RCC 7860 (cell line): ENCODE data around the gene MBNL1.

ENCODE experiments used
- DNase-seq: peaks from one replicate; pipeline ENCODE4 v3.0.0-alpha.2; 2015; ENCODE audit warnings: low spot score
- FAIRE-seq: peaks from 2 replicates; lab custom pipeline; 2012; peaks lifted over from hg19 to GRCh38; lab: Jason Lieb, UNC

Gene MBNL1

GRCh38 chr3:152469248-152470025, 200.7 kb downstream of the MBNL1 start:
- no peak for FAIRE-seq
- no peak for DNase-seq

- DNase-seq (no peak), FAIRE-seq (no peak)
Measured at GRCh38 chr3:152470095-152470494, 201.4 kb downstream of the MBNL1 start.

GRCh38 chr3:152470893-152471292, 202.2 kb downstream of the MBNL1 start:
- DNase-seq: no peak
- no peak for FAIRE-seq

DNA sequence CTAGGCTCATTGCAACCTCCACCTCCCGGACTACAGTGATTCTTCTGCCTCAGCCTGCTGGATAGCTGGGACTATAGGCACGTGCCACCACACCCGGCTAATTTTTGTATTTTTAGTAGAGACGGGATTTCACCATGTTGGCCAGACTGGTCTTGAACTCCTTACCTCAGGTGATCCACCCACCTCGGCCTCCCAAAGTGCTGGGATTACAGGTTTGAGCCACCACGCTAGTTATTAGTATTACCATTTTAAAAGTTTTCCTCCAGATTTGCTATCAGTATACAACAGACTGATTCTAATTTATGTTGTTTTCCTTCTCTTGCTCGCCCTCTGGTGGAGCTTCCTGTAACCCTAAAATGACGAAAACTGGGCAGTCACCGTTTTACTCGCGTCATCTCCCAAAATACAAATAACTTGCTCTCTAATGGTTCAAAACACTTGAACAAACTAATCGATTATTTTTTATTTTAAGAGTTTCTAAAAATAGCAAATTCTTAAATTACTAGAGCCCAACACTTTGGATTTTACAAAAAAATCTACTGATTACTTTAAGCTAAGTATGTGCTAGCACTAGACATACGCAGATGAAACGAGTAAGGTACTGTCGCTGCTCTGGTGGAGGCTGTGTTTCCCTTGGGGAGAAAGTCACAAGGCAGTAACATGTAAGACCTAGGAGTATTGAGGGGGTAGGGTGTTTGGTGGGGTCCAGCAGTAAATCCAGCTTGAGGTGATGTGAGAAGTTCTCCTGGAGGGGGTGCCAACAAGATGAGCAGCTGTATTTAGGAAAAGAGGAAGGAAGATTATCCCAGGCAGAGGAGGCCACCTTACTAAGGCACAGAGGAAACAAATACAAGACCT, 203.3 kb downstream of the MBNL1 start:
- FAIRE-seq (peak; percentile 36), DNase-seq (peak; percentile 36)

GRCh38 chr3:152472672-152472954, 203.9 kb downstream of the MBNL1 start:
- DNase-seq (no peak), FAIRE-seq (no peak)

DNA sequence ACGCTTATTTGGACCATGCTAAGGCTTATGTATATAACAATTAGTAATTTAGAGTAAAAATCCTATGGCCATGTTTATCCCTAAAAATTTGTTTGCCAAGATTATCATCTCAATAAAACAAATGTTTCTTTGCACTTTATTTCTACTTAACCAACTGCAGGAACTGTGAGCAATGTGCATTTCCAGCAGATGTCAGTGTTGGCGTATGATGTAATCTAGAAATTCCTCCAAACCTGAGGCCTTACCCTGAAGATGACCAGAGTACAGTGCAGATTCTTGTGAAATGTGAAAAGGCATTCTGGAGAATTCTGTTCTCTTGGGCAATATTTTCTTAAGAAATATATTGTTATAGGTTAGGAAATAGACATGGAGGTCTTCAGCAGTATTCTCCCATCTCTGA, 205.9 kb downstream of the MBNL1 start:
- peak; percentile 12 for DNase-seq
- no peak for FAIRE-seq

DNA sequence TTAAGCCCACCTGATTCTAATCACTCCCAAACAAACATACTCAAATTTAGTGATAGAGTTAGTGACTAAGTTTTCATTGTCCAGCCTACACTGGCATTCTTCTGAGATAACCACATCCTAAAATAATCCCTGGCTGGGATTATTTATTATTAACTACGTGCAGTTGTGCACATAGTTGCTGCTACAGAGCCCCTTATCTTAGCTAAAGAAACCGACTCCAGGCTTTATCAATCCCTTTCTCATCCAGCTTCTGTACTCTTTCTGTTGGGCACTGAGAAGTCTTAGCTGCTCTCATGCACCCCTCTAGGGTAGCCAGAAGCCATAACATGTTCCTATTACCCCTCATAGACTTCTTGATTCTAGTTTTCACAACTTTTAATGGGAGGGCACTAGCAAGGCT, 208.7 kb downstream of the MBNL1 start:
- DNase-seq: no peak
- no peak for FAIRE-seq

DNA sequence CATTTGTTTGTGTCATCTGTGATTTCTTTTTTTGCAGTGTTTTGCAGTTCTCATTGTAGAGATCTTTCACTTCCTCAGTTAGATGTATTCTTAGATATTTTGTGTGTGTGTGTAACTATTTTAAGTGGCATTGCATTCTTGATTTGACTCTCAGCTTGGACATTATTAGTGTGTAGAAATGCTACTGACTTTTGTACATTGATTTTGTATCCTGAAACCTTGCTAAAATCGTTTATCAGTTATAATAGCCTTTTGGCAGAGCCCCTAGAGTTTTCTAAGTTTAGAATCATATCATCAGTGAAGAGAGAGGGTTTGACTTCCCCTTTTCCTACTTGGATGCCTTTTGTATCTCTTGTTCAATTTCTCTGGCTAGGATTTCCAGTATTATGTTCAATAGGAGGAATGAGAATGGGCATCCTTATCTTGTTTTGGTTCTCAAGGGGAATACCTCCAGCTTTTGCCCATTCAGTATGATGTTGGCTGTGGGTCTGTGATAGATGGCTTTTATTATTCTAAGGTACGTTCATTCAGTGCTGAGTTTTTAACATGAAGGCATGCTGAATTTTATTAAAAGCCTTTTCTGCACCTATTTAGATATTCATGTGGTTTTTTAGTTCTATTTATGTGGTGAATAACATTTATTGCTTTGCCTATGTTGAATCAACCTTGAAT, 211.7 kb downstream of the MBNL1 start:
- DNase-seq (no peak), FAIRE-seq (no peak)

DNA sequence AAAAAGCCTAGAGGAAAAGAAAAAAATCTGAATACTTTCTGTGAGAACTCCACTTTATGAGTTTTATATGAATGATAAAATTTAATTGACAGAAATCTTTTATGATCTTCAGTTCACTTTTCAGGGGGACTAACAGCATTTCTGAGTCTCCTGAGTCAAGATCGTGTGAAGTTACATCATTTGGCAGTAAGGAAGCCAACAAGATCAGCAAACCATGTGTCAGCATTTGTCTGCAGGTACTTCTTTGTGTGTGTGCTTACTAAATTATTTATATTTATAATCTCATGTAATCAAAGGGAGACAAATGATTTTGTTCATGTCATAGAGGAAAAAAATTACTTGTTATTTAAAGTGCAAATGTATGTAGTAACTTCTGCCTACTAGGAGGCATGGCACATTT, 217.6 kb downstream of the MBNL1 start:
- FAIRE-seq: no peak
- no peak for DNase-seq

DNA sequence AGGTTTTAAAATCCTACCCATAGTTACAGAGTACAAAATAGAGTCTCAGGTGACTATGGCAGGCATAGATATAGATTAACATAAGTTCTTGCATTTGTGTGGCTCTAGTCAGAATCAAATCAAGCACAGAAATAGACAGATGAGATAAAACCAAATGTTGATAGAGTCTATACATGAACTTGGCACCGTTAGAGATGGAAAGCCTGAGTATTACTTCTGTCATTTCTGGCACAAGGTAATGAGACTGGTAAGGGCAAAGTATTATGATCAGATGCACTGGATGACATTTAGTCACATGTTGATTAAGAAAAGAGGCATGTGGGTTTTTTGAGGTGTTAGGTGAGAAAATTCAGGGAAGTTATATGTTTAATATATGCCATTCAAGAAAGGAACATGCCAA, 219.7 kb downstream of the MBNL1 start:
- DNase-seq (no peak), FAIRE-seq (no peak)

DNA sequence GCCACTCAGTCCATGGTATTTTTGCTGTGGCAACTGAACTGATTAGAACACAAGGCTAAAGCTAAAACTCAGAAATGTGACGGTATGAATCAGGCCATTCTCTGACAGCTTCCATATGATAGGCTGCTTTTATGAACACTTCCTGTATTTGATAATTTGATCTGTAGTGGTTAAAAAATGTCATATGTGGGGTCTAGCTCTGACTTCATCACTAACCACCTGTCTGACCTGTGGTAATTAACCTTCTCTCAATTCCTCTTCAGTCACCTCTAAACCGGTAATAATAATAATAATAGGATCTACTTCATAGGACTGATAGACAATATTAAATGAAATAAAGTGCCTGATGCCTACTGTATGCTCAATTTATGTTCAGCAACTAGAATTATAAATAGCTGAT, 223.2 kb downstream of the MBNL1 start:
- FAIRE-seq: no peak
- no peak for DNase-seq

DNA sequence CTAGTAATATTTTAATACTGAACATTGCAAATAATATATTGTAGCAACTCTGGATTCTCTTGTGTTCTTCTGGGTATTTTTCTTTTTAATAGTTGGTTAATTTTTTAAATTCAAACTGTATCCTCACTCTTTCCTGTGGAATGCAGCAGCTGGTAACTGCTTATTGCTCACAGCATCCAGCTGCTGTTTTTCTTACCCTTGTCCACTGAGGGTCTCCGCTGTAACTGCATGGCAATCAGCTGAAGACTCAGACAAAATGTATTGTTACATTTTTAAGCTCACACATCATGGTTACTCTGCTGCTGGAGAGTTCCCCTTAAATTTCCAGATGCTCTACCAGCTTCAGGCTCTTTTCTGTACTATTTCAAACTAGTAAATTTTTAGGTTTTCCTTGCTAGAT, 227.6 kb downstream of the MBNL1 start:
- no peak for FAIRE-seq

DNA sequence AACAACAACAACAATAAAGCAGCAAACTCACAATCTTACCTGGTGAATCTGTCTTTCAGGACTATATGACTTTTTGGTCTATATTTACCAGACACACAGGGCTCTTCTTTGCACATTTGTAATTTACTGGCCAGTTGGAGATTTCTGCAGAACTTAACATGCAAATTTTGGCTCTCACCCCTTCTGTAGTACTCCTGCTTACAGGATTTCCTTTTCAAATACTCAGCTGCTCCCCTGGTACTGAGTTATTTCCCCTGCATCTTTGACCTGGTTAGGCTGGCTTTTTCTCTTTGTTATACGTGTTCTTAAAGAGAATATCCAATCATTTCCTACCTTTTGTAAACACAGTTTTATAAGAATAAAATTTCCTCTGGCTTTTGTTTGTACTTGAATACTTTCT, 228.0 kb downstream of the MBNL1 start:
- DNase-seq (no peak), FAIRE-seq (no peak)

More for the DNA sequence above, 227.6 kb downstream of the MBNL1 start:
- DNase-seq: no peak

DNA sequence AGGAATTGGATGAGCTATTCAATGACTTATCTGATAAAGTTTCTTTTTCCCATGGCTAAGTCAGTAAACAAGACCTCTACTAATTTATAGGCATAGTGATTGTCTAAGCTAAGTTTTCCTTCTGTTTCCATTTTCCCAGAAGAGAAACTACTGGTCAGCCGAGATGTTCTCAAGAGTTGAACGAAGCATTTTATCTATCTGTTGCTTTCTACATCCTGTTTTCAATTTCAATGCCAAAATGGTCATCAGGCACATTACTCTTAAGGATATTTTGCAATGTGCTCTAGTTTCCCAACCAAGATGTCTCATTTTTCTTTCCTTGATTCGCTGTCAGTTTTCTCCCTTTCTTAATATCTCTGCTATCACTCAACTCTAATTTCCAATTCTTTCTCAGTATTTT, 228.7 kb downstream of the MBNL1 start:
- DNase-seq (no peak), FAIRE-seq (no peak)

DNA sequence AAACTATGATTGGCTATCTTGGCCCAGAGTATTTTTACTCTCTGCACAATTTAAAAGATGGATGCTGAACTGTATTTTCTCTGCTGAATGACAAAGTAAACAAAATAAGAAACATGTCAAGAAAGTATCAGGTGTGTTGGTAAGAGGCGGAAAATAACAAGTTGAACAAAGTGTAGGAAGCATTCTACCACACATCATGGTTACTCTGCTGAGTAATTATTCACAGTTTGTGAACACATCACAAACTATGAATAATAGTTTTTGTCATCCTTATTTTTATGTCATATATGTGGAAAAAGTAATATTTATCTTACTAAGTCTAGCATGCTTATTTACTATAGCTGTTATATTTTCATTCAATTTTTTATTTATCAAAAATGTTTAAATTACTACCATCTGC, 229.2 kb downstream of the MBNL1 start:
- DNase-seq: no peak
- FAIRE-seq: no peak

- no peak for DNase-seq
- FAIRE-seq: no peak
Measured at GRCh38 chr3:152499791-152500385, 231.2 kb downstream of the MBNL1 start.

- FAIRE-seq (no peak), DNase-seq (no peak)
Measured at GRCh38 chr3:152505926-152506325, 237.2 kb downstream of the MBNL1 start.

DNA sequence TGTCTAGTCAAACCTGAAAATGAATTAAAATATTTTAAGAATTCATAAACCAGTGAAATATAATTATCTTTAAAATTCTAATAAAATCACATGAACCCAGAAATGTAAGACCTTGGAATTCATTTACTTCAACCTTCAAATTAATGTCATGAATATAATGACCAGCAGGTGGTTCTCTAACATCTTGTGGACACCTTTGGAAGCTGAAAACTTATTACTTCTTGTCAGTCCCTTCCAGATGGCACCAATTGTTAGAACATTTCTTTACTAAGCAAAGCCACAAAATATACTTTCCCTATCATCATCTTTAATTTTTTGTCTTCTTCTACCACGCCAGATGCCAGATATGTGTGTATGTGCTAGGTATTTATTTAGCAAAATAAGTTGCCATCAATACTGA, 240.0 kb downstream of the MBNL1 start:
- FAIRE-seq: peak; percentile 52
- no peak for DNase-seq

- DNase-seq: no peak
- no peak for FAIRE-seq
Measured at GRCh38 chr3:152511904-152512303, 243.2 kb downstream of the MBNL1 start.

GRCh38 chr3:152513301-152513960, 244.7 kb downstream of the MBNL1 start:
- no peak for DNase-seq
- no peak for FAIRE-seq
